ENCODE results near the gene PNPLA3.

DNA sequence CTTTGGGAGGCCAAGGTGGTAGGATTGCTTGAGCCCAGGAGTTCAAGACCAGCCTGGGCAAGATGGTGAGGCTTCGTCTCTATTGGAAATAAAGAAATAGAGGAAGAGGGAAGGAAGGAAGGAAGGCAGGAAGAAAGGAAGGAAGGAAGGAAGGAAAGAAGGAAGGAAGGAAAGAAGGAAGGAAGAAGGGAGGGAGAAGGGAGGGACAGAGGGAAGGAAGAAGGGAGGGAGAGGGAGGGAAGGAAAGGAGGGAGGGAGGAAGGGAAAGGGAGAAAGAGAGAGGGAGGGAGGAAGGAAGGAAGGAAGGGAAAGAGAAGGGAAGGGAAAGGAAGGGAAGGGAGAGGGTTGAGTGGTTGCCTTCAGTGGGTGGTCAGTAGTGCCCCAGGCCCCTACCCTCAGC is 13.9 kb upstream of the PNPLA3 start:
- TF ChIP-seq, protein P1, sequence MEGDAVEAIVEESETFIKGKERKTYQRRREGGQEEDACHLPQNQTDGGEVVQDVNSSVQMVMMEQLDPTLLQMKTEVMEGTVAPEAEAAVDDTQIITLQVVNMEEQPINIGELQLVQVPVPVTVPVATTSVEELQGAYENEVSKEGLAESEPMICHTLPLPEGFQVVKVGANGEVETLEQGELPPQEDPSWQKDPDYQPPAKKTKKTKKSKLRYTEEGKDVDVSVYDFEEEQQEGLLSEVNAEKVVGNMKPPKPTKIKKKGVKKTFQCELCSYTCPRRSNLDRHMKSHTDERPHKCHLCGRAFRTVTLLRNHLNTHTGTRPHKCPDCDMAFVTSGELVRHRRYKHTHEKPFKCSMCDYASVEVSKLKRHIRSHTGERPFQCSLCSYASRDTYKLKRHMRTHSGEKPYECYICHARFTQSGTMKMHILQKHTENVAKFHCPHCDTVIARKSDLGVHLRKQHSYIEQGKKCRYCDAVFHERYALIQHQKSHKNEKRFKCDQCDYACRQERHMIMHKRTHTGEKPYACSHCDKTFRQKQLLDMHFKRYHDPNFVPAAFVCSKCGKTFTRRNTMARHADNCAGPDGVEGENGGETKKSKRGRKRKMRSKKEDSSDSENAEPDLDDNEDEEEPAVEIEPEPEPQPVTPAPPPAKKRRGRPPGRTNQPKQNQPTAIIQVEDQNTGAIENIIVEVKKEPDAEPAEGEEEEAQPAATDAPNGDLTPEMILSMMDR (IDR thresholded peaks at IDR 0.05; ENCODE audit: insufficient read depth, low read length) = no peak
- TF ChIP-seq POLR2AphosphoS5 (IDR thresholded peaks at IDR 0.05; ENCODE audit: low read depth) (no peak), GABPA (IDR thresholded peaks at IDR 0.05; ENCODE audit: low read depth) (no peak)
